H1 (cell line): ENCODE results near the gene FGFRL1. TPM values are rescaled to one million over a fixed set of nuclear protein-coding genes. Genes with fewer than 3 reads are reported as not detected.

Experiments
- CTCF ChIA-PET: fragments of 300-600 bp; sonication (Branson Sonifier 250); formaldehyde crosslinking; loops from one replicate; lab custom pipeline; 2021; ENCODE audit not compliant: partially characterized antibody; lab: Charles Lee
- POLR2A ChIA-PET: fragments of 300-600 bp; sonication (Branson Sonifier 250); formaldehyde crosslinking; loops from one replicate; lab custom pipeline; 2021; ENCODE audit warnings: inconsistent platforms; ENCODE audit not compliant: partially characterized antibody; lab: Charles Lee
- DNase-seq, 2 experiments: peaks; one replicate each; pipeline versions ENCODE4 v3.0.0 to v3.0.0-alpha.2; 2010 to 2022; ENCODE audit warnings: low spot score in 2 of 2, low read depth in 1 of 2, mixed read lengths in 1 of 2
- FAIRE-seq: peaks from 2 replicates; lab custom pipeline; 2011; peaks lifted over from hg19 to GRCh38; lab: Jason Lieb, UNC
- H2AFZ ChIP-seq: 2 replicates; pipeline ENCODE4 v1.8.1; 2012; ENCODE audit warnings: low read length, inconsistent platforms
- H2AK5ac ChIP-seq: 2 replicates; pipeline ENCODE4 v1.6.1; 2013; ENCODE audit warnings: low read depth, low read length
- H2BK120ac ChIP-seq: replicated peaks from 2 replicates; pipeline ENCODE3; 2013; ENCODE audit warnings: low read depth, low read length, inconsistent platforms
- H2BK12ac ChIP-seq: 2 replicates; pipeline ENCODE4 v1.6.1; 2013; ENCODE audit warnings: low read depth, low read length
- H2BK15ac ChIP-seq: 2 replicates; pipeline ENCODE4 v1.6.1; 2013; ENCODE audit warnings: low read length
- H2BK20ac ChIP-seq: 2 replicates; pipeline ENCODE4 v1.6.1; 2013; ENCODE audit warnings: low read length
- H2BK5ac ChIP-seq: 2 replicates; pipeline ENCODE4 v1.6.1; 2013; ENCODE audit warnings: low read depth, low read length
- H3K14ac ChIP-seq: 2 replicates; pipeline ENCODE4 v1.6.1; 2013; ENCODE audit warnings: inconsistent platforms; ENCODE audit not compliant: insufficient read length
- H3K18ac ChIP-seq: 2 replicates; pipeline ENCODE4 v1.6.1; 2013; ENCODE audit warnings: low read length; ENCODE audit errors: extremely low read depth
- H3K23ac ChIP-seq: 2 replicates; pipeline ENCODE4 v1.6.1; 2013; ENCODE audit warnings: inconsistent platforms; ENCODE audit not compliant: insufficient read length
- H3K23me2 ChIP-seq: 2 replicates; pipeline ENCODE4 v1.6.1; 2013; ENCODE audit warnings: low read depth, low read length
- H3K27ac ChIP-seq: 2 replicates; pipeline ENCODE4 v1.6.1; 2011; ENCODE audit warnings: low read depth, low read length, inconsistent platforms
- H3K27me3 ChIP-seq, 4 experiments: replicated peaks in 1 of 4; 1 replicate in 1 of 4; 2 replicates in 3 of 4; pipeline versions ENCODE4 v1.6.1 to v1.8.1; 2011 to 2013; ENCODE audit warnings: low read length in 3 of 4, mild to moderate bottlenecking in 3 of 4, inconsistent platforms in 2 of 4, mixed read lengths in 2 of 4, moderate library complexity in 1 of 4; ENCODE audit not compliant: control insufficient read depth in 3 of 4, insufficient read depth in 3 of 4; ENCODE audit errors: extremely low read depth in 1 of 4
- H3K36me3 ChIP-seq, 4 experiments: 2 replicates each; pipeline versions ENCODE4 v1.6.1 to v1.8.1; 2011 to 2013; ENCODE audit warnings: mild to moderate bottlenecking in 4 of 4, low read length in 3 of 4, moderate library complexity in 2 of 4, control low read depth in 1 of 4, inconsistent platforms in 1 of 4; ENCODE audit not compliant: insufficient read depth in 4 of 4, control insufficient read depth in 2 of 4
- H3K4ac ChIP-seq: replicated peaks from 2 replicates; pipeline ENCODE3; 2013; ENCODE audit warnings: low read length, low read depth, mixed read lengths, inconsistent platforms; ENCODE audit not compliant: insufficient read length
- H3K4me1 ChIP-seq, 4 experiments: replicated peaks in 1 of 4; 1 replicate in 1 of 4; 2 replicates in 3 of 4; pipeline versions ENCODE4 v1.6.1 to v1.8.1; 2011 to 2013; ENCODE audit warnings: low read length in 3 of 4, inconsistent platforms in 2 of 4, mixed read lengths in 1 of 4; ENCODE audit not compliant: insufficient read depth in 4 of 4, control insufficient read depth in 3 of 4
- H3K4me2 ChIP-seq, 2 experiments: 2 replicates each; pipeline versions ENCODE4 v1.6.1 to v1.8.1; 2011 to 2013; ENCODE audit warnings: low read depth in 2 of 2, low read length in 2 of 2, control low read depth in 1 of 2, inconsistent platforms in 1 of 2, mild to moderate bottlenecking in 1 of 2; ENCODE audit not compliant: insufficient read depth in 1 of 2
- H3K4me3 ChIP-seq, 4 experiments: fragments of 200-600, 300-600 bp in 1 of 4; sonication (generic), shearing (Covaris generic), sonication (Bioruptor Twin) in 1 of 4; 2 replicates each; pipeline versions ENCODE4 v1.5.1 to v1.8.1; 2011 to 2016; ENCODE audit warnings: low read length in 4 of 4, low read depth in 3 of 4, control low read depth in 2 of 4, inconsistent platforms in 2 of 4, mild to moderate bottlenecking in 2 of 4, mixed read lengths in 1 of 4, moderate library complexity in 1 of 4; ENCODE audit not compliant: insufficient read depth in 2 of 4; ENCODE audit errors: extremely low read depth in 1 of 4
- H3K56ac ChIP-seq: replicated peaks from 2 replicates; pipeline ENCODE3; 2013; ENCODE audit warnings: low read depth, mild to moderate bottlenecking, mixed read lengths, low read length, inconsistent platforms; ENCODE audit not compliant: insufficient read length
- H3K79me1 ChIP-seq: 2 replicates; pipeline ENCODE4 v1.6.1; 2013; ENCODE audit warnings: low read depth, low read length, control low read depth
- H3K79me2 ChIP-seq, 2 experiments: 2 replicates each; pipeline versions ENCODE4 v1.6.1 to v1.8.1; 2012 to 2013; ENCODE audit warnings: low read length in 2 of 2, mild to moderate bottlenecking in 2 of 2, inconsistent platforms in 1 of 2; ENCODE audit not compliant: insufficient read depth in 2 of 2, control insufficient read depth in 1 of 2
- H3K9ac ChIP-seq, 4 experiments: replicated peaks in 1 of 4; 1 replicate in 1 of 4; 2 replicates in 3 of 4; pipeline versions ENCODE4 v1.6.1 to v1.8.1; 2011 to 2013; ENCODE audit warnings: low read depth in 3 of 4, low read length in 3 of 4, control low read depth in 2 of 4, mild to moderate bottlenecking in 2 of 4, moderate library complexity in 2 of 4, inconsistent platforms in 1 of 4; ENCODE audit errors: extremely low read depth in 1 of 4
- H3K9me3 ChIP-seq, 2 experiments: 2 replicates each; pipeline versions ENCODE4 v1.6.1 to v1.8.1; 2012 to 2013; ENCODE audit warnings: mild to moderate bottlenecking in 2 of 2, moderate library complexity in 2 of 2, control low read depth in 1 of 2, inconsistent platforms in 1 of 2, low read depth in 1 of 2, low read length in 1 of 2, mixed read lengths in 1 of 2; ENCODE audit not compliant: insufficient read depth in 2 of 2
- H4K20me1 ChIP-seq, 2 experiments: replicated peaks in 1 of 2; 2 replicates each; pipeline versions ENCODE3 to v1.8.1; 2011 to 2013; ENCODE audit warnings: inconsistent platforms in 2 of 2, low read length in 2 of 2, mild to moderate bottlenecking in 1 of 2; ENCODE audit not compliant: insufficient read depth in 2 of 2, control insufficient read depth in 1 of 2
- H4K5ac ChIP-seq: 2 replicates; pipeline ENCODE4 v1.6.1; 2013; ENCODE audit warnings: low read length, low read depth, mixed read lengths, inconsistent platforms; ENCODE audit not compliant: insufficient read length
- H4K8ac ChIP-seq: 2 replicates; pipeline ENCODE4 v1.8.0; 2013; ENCODE audit warnings: mild to moderate bottlenecking, moderate library complexity, low read length, inconsistent platforms; ENCODE audit not compliant: insufficient read depth; ENCODE audit errors: extremely low read depth
- H4K91ac ChIP-seq: replicated peaks from 2 replicates; pipeline ENCODE3; 2013; ENCODE audit warnings: low read length, mixed read lengths, inconsistent platforms; ENCODE audit not compliant: insufficient read length
- EGR1 ChIP-seq: IDR thresholded peaks from 2 replicates; pipeline ENCODE4 v1.6.1; 2011; ENCODE audit warnings: low read depth, low read length, borderline replicate concordance
- RFX5 ChIP-seq: IDR thresholded peaks from 2 replicates; pipeline ENCODE4 v1.6.1; 2011; ENCODE audit warnings: low read depth, low read length, improper control_type of control experiment, borderline replicate concordance
- WGBS, 2 experiments: shearing (Covaris generic) in 1 of 2; methylation state at CpG; one replicate each; pipeline versions ENCODE4 v1.1.6 to v1.1.7; 2013 to 2015; ENCODE audit warnings: low lambda C conversion rate in 2 of 2, mixed read lengths in 2 of 2, inconsistent platforms in 1 of 2, low coverage in 1 of 2, missing lambda C conversion rate in 1 of 2; ENCODE audit not compliant: insufficient replicate concordance in 2 of 2, insufficient coverage in 1 of 2, insufficient read length in 1 of 2; ENCODE audit errors: extremely low coverage in 1 of 2, missing lambda C conversion rate in 1 of 2; 5-methylcytosine and 5-hydroxymethylcytosine counted together
- polyA plus RNA-seq, 7 experiments: library from polyadenylated mRNA; depleted of rRNA in 3 of 7; stranded (reverse) in 5 of 7; unstranded in 2 of 7; fragments of >200 nt in 5 of 7; fragments of 200-250 nt in 2 of 7; gene quantifications; 1 replicate in 5 of 7; 2 replicates in 1 of 7; 4 replicates in 1 of 7; pipeline versions ENCODE4 v1.2.1 to v1.2.3, GENCODE V29; 2011 to 2013; ENCODE audit warnings: missing spikeins in 2 of 7, mixed read lengths in 2 of 7
- total RNA-seq: library from RNA; stranded (reverse); fragmentation: NEBNext Ultra II Directional; extraction: Animal tissue kit (Norgen Biotek cat#: 25700); gene quantifications from 2 replicates; pipeline ENCODE4 v1.2.1, GENCODE V29; 2021

The FGFRL1 gene
- total and polyA plus RNA-seq, 2 of the 8 experiments (the other 6 are each of a cell fraction or from before 2014, with no cell fraction given) = 18.9 to 34.6 TPM

DNA sequence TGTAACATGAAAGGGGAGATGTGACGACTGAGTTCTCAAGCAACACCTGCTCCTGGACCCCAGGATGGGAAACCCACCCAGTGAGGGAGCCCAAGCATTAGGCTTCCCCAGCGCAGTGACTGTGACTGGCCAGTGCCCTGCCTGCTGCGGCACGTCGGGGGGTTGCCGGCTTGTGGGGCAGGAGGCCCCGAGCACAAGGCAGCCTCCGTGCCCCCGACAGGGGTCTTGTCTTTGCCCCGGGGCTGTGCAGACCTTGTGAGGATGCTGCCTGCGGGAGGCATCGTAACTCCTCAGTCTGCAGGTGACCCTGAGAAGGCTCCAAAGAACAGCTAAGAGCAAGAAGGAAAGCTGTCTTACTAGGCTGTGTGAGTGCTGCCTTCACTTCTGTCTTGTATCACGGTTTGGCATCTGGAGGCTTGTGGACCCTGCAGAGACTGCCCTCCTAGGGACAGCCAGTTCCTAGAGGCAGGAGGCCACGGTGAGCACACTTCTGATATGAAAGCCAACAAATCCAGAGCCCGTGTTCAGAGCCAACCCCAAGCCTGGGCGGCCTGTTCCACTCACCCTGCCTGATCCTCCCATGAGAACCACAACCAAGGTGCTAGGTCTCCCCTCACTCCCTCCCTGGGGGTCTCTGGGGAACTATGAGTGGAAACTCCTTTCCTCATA, 47.7 kb downstream of the FGFRL1 start:
- H2BK120ac ChIP-seq = no peak overlapping the region
- H2AK5ac ChIP-seq = no peak overlapping the region
- H3K9ac ChIP-seq = no peak overlapping the region; a peak in 1 of 7 replicates
- H3K14ac ChIP-seq = no peak overlapping the region
- H3K18ac ChIP-seq = no peak overlapping the region
- no peak overlapping the region for H3K4me2 ChIP-seq
- H2BK15ac ChIP-seq = no peak overlapping the region
- peaks cover 0 to 10% (median 7%) of the 10 kb centered on the region in 4 experiments; a peak in 5 of 7 replicates for H3K27me3 ChIP-seq
- H3K79me1 ChIP-seq = no peaks in the 10 kb centered on the region
- no peak overlapping the region for H2AFZ ChIP-seq
- H2BK20ac ChIP-seq = no peak overlapping the region
- no peak overlapping the region for H4K5ac ChIP-seq
- H3K23ac ChIP-seq = no peak overlapping the region
- no peak overlapping the region for H4K8ac ChIP-seq
- no peaks in the 10 kb centered on the region for H3K23me2 ChIP-seq
- TF ChIP-seq EGR1 (no peak), RFX5 (no peak)
- TF ChIP-seq, all 59 proteins: peak for 0
- CTCF ChIA-PET = interaction anchor here (0.5 to 2.7 kb wide), 5 partner anchors 13 to 133 kb away, joined by 3 to 12 read pairs (median 3); no protein-coding TSS in a partner anchor
- no peaks in the 10 kb centered on the region for H3K36me3 ChIP-seq
- no peak overlapping the region for H3K27ac ChIP-seq
- no peak overlapping the region for H3K56ac ChIP-seq
- peaks cover 0 to 7% (median 4%) of the 10 kb centered on the region in 4 experiments; a peak in 2 of 7 replicates for H3K4me1 ChIP-seq
- H3K9me3 ChIP-seq = no peaks in the 10 kb centered on the region
- 89% methylated on average over 16 of the region's 16 CpGs; no CpG with 5 or more reads in 1 of the 2 experiments for WGBS, 2 experiments
- H4K91ac ChIP-seq = no peak overlapping the region
- no peaks in the 10 kb centered on the region for H3K79me2 ChIP-seq
- H2BK5ac ChIP-seq = no peak overlapping the region
- FAIRE-seq (no peak), DNase-seq (no peak)
- H2BK12ac ChIP-seq = no peak overlapping the region
- no peak overlapping the region for H3K4me3 ChIP-seq
- POLR2A ChIA-PET = no interaction called here
- H4K20me1 ChIP-seq = no peaks in the 10 kb centered on the region
- no peak overlapping the region for H3K4ac ChIP-seq
